ENCODE results near the gene FCSK. TPM values are rescaled to one million over a fixed set of nuclear protein-coding genes. Genes with fewer than 3 reads are reported as not detected.
A peak's percentile ranks its signal among the peaks of the same experiment; 100 is the strongest.

The FCSK gene
- total and polyA plus RNA-seq, 10 of the 15 experiments (the other 5 are each of a cell fraction or from before 2014, with no cell fraction given): 0.60 to 17.6 (median 7.4) TPM

GRCh38 chr16:70444249-70445063, 9.9 kb upstream of the FCSK start:
- no TSS peak for BruUV-seq (replicated peaks)
- Histone ChIP-seq H2AFZ (ENCODE audit: control insufficient read depth, low read depth, low read length) (no peak overlapping the region), H3K9ac (ENCODE audit: control insufficient read depth, insufficient read depth, low read length) (no peak overlapping the region), H3K4me3 (no peak overlapping the region), H3K36me3 (ENCODE audit: control insufficient read depth in 2 of 2, insufficient read depth in 2 of 2, low read length in 1 of 2) (no peaks in the 10 kb centered on the region), H3K4me1 (ENCODE audit: control insufficient read depth, insufficient read depth, low read length) (peaks cover 5% of the 10 kb centered on the region; the same call in 1 of the 2 replicates), H3K4me2 (ENCODE audit: control insufficient read depth, insufficient read depth) (no peak overlapping the region), H3K79me2 (ENCODE audit: control insufficient read depth, insufficient read depth, low read length) (peaks cover 1% of the 10 kb centered on the region; the same call in 1 of the 2 replicates), H4K20me1 (ENCODE audit: control insufficient read depth, insufficient read depth) (no peaks in the 10 kb centered on the region), H3K27me3 (replicated peaks in 1 of 2; ENCODE audit: control insufficient read depth in 2 of 2, insufficient read depth in 2 of 2, low read length in 1 of 2) (no peaks in the 10 kb centered on the region), H3K9me3 (replicated peaks; ENCODE audit: control insufficient read depth, insufficient read depth, low read length) (no peaks in the 10 kb centered on the region), H3K27ac (ENCODE audit: control insufficient read depth, insufficient read depth) (no peak overlapping the region)
- FAIRE-seq: peak; percentile 83
- DNase-seq (ENCODE audit: low read depth, low spot score): no peak
- in situ Hi-C loops (cut with MboI): no loop called here
- 85% methylated on average over 4 of the region's 4 CpGs for WGBS (ENCODE audit: insufficient coverage, insufficient replicate concordance, low lambda C conversion rate, missing lambda C conversion rate)
- TF ChIP-seq BCL3 (IDR thresholded peaks at IDR 0.05; ENCODE audit: borderline replicate concordance, insufficient read depth, low read depth, low read length, poor library complexity, severe bottlenecking) (no peak), TCF3 (IDR thresholded peaks at IDR 0.05; ENCODE audit: borderline replicate concordance, insufficient read depth, low read depth, low read length) (no peak), ZZZ3 (IDR thresholded peaks at IDR 0.05; ENCODE audit: control insufficient read depth, insufficient read length, low read depth) (no peak), E2F8 (IDR thresholded peaks at IDR 0.05; ENCODE audit: low read depth, partially characterized antibody) (no peak), ATF3 (IDR thresholded peaks at IDR 0.05; ENCODE audit: borderline replicate concordance, extremely low read depth, low read depth, low read length) (no peak), SMARCA5 (IDR thresholded peaks at IDR 0.05) (no peak), POLR2A (IDR thresholded peaks at IDR 0.05; ENCODE audit: low read depth, low read length) (no peak), GABPA (IDR thresholded peaks at IDR 0.05; ENCODE audit: low read depth) (no peak), PKNOX1 (IDR thresholded peaks at IDR 0.05) (no peak), SREBF2 (IDR thresholded peaks at IDR 0.05; ENCODE audit: low read length) (no peak), NR2C2 (IDR thresholded peaks at IDR 0.05; ENCODE audit: borderline replicate concordance, control insufficient read depth, insufficient read length, low read depth) (no peak), MEF2A (IDR thresholded peaks at IDR 0.05; ENCODE audit: insufficient read depth, low read depth, low read length) (no peak), ZNF384 (IDR thresholded peaks at IDR 0.05; ENCODE audit: borderline replicate concordance, low read depth, low read length) (no peak)
- ChIA-PET CTCF (no interaction called here), POLR2A (no interaction called here), SMC1A (ENCODE audit: uncharacterized antibody, unreplicated experiment) (interaction anchor here (0.7 kb wide), 1 partner anchor 35 kb away, joined by 3 read pairs; no protein-coding TSS in a partner anchor), RAD21 (ENCODE audit: unreplicated experiment) (no interaction called here)
- no peak for ATAC-seq
- intact Hi-C loops (cut with micrococcal nuclease; ENCODE audit: unreplicated experiment): no loop called here
